Testis (tissue), 2 donors: ENCODE data around the gene POU3F1.

Experiments used
- CTCF ChIP-seq, 3 experiments: fragments of 450-650 bp in 2 of 3; fragments of 200-600 bp in 1 of 3; sonication (generic) in 1 of 3; IDR thresholded peaks; one replicate each; pipeline ENCODE4 v1.5.1; 2016 to 2019; ENCODE audit warnings: antibody characterized with exemption in 3 of 3, mild to moderate bottlenecking in 2 of 3, moderate library complexity in 1 of 3
- POLR2A ChIP-seq: fragments of 450-650 bp; IDR thresholded peaks from one replicate; pipeline ENCODE4 v1.6.1; 2017; ENCODE audit warnings: antibody characterized with exemption, mild to moderate bottlenecking, moderate library complexity

GRCh38 chr1:38045401-38046332 is 926 bp downstream of the POU3F1 start:
- TF ChIP-seq CTCF (IDR thresholded peaks at IDR 0.05) (no peak), POLR2A (no peak)
